DOHH2 (cell line): Measurements from ENCODE around the gene KIF3B.

Experiments used
- H3F3A ChIP-seq: fragments of 200-600 bp; sonication (generic), shearing (Covaris generic); 2 replicates; pipeline ENCODE4 v1.6.0; 2016; ENCODE audit warnings: antibody characterized with exemption, mild to moderate bottlenecking; ENCODE audit not compliant: control insufficient read depth, insufficient read depth
- H3K27ac ChIP-seq: fragments of 200-600 bp; sonication (generic); 2 replicates; pipeline ENCODE4 v1.5.1; 2014; ENCODE audit warnings: low read depth, mild to moderate bottlenecking, low read length, moderate library complexity
- H3K27me3 ChIP-seq: fragments of 200-600 bp; sonication (generic); 2 replicates; pipeline ENCODE4 v1.6.1; 2014; ENCODE audit warnings: mild to moderate bottlenecking, low read length, mixed read lengths; ENCODE audit not compliant: control insufficient read depth
- H3K36me3 ChIP-seq: fragments of 200-600 bp; sonication (generic); 2 replicates; pipeline ENCODE4 v1.6.1; 2014; ENCODE audit warnings: mild to moderate bottlenecking, low read length, moderate library complexity, mixed read lengths; ENCODE audit not compliant: control insufficient read depth
- H3K4me1 ChIP-seq: fragments of 200-600 bp; sonication (generic); 2 replicates; pipeline ENCODE4 v1.6.1; 2014; ENCODE audit warnings: mild to moderate bottlenecking, low read length, mixed read lengths; ENCODE audit not compliant: control insufficient read depth
- H3K4me2 ChIP-seq: fragments of 200-600 bp; sonication (generic); 2 replicates; pipeline ENCODE4 v1.6.0; 2014; ENCODE audit warnings: mild to moderate bottlenecking, low read length, moderate library complexity
- H3K4me3 ChIP-seq: fragments of 200-600 bp; sonication (generic); 2 replicates; pipeline ENCODE4 v1.5.1; 2014; ENCODE audit warnings: mild to moderate bottlenecking, low read length, mixed read lengths
- H3K79me2 ChIP-seq: fragments of 200-600 bp; sonication (generic); 2 replicates; pipeline ENCODE4 v1.6.1; 2014; ENCODE audit warnings: mild to moderate bottlenecking, low read length, mixed read lengths; ENCODE audit not compliant: control insufficient read depth
- H3K9me2 ChIP-seq: fragments of 200-600 bp; sonication (generic); replicated peaks from 2 replicates; pipeline ENCODE4 v1.6.1; 2014; ENCODE audit warnings: mild to moderate bottlenecking, low read length, mixed read lengths; ENCODE audit not compliant: control insufficient read depth
- H3K9me3 ChIP-seq: fragments of 200-600 bp; sonication (generic); 2 replicates; pipeline ENCODE4 v1.6.1; 2014; ENCODE audit warnings: antibody characterized with exemption, low read length, mixed read lengths; ENCODE audit not compliant: control insufficient read depth, insufficient read depth
- H4K20me1 ChIP-seq: fragments of 200-600 bp; sonication (generic); 2 replicates; pipeline ENCODE4 v1.6.0; 2014; ENCODE audit warnings: low read depth, mild to moderate bottlenecking, antibody characterized with exemption, low read length, moderate library complexity; ENCODE audit not compliant: control insufficient read depth, insufficient read depth
- EZH2phosphoT487 ChIP-seq: fragments of 200-600 bp; sonication (generic); IDR thresholded peaks from 2 replicates; pipeline ENCODE4 v1.6.1; 2017; ENCODE audit warnings: borderline replicate concordance, mild to moderate bottlenecking, antibody characterized with exemption, low read length, moderate library complexity, mixed read lengths
- TF ChIP-seq, protein P1 (sequence below): fragments of 200-600 bp; sonication (generic); IDR thresholded peaks from one replicate; pipeline ENCODE4 v1.5.1; 2014; ENCODE audit warnings: antibody characterized with exemption, mild to moderate bottlenecking, low read depth, low read length; ENCODE audit not compliant: poor library complexity, severe bottlenecking

The KIF3B gene

DNA sequence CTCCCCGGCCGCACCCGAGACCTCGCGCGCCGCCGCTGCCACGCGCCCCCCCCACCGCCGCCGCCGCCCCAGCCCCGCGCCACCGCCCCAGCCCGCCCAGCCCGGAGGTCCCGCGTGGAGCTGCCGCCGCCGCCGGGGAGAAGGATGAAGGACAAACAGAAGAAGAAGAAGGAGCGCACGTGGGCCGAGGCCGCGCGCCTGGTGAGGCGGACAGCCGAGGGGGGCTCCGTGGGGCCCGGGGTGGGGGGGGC is 81.1 kb downstream of the KIF3B start:
- H3K36me3 ChIP-seq = peaks cover 22% of the 10 kb centered on the region
- TF ChIP-seq EZH2phosphoT487 = no peak
- TF ChIP-seq, protein P1, sequence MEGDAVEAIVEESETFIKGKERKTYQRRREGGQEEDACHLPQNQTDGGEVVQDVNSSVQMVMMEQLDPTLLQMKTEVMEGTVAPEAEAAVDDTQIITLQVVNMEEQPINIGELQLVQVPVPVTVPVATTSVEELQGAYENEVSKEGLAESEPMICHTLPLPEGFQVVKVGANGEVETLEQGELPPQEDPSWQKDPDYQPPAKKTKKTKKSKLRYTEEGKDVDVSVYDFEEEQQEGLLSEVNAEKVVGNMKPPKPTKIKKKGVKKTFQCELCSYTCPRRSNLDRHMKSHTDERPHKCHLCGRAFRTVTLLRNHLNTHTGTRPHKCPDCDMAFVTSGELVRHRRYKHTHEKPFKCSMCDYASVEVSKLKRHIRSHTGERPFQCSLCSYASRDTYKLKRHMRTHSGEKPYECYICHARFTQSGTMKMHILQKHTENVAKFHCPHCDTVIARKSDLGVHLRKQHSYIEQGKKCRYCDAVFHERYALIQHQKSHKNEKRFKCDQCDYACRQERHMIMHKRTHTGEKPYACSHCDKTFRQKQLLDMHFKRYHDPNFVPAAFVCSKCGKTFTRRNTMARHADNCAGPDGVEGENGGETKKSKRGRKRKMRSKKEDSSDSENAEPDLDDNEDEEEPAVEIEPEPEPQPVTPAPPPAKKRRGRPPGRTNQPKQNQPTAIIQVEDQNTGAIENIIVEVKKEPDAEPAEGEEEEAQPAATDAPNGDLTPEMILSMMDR = no peak
- H3K9me3 ChIP-seq = no peaks in the 10 kb centered on the region
- H3K4me1 ChIP-seq = peaks cover 73% of the 10 kb centered on the region
- H4K20me1 ChIP-seq = peaks cover 22% of the 10 kb centered on the region
- peak overlapping the region; percentile 96 for H3K4me3 ChIP-seq
- no peaks in the 10 kb centered on the region for H3K9me2 ChIP-seq
- H3F3A ChIP-seq = peaks cover 11% of the 10 kb centered on the region
- no peaks in the 10 kb centered on the region for H3K27me3 ChIP-seq
- peak overlapping the region; percentile 84 for H3K4me2 ChIP-seq
- H3K79me2 ChIP-seq = peaks cover 59% of the 10 kb centered on the region
- peak overlapping the region; percentile 80 for H3K27ac ChIP-seq

DNA sequence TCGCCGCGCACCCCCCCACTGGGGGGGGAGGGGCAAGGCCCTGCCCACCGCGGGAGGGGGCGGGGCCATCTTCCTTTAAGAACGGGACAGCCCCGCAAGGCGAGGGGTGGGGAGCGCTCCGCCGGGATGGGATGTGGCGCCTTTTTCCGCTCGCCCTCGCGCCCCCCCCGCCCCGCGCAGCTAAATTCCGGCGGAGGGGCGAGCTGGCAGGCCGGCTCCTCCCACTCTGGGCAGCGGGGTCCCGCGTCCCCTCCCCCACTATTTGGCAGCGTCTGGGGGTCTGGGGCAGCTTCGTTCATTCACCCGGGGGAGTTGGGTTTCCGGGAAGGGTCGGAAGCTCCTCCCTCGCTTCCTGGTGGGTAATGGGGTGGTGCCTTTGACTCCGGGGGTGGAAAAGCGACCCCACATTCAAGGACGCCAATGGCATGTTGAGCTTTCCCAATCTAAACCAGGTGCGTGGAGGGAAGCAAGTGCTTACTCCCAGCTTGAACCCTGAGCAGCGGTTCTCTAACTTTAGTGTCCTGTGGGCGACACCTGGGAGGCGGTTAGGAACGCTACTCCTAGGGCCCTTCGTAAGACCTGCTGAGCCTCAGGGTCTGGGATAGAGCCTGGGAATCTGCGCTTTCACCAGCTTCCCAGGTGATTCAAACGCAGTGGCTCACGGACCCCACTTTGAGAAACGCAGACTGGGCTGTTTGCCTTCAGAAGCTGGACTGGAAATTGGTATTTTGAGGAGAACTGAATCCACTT is 81.6 kb downstream of the KIF3B start:
- no peaks in the 10 kb centered on the region for H3K27me3 ChIP-seq
- H3K4me3 ChIP-seq = peak overlapping the region; percentile 96
- H4K20me1 ChIP-seq = peaks cover 25% of the 10 kb centered on the region
- H3K27ac ChIP-seq = peak overlapping the region; percentile 74
- TF ChIP-seq, protein P1 = no peak
- no peak for TF ChIP-seq EZH2phosphoT487
- H3K9me3 ChIP-seq = no peaks in the 10 kb centered on the region
- peaks cover 11% of the 10 kb centered on the region for H3F3A ChIP-seq
- H3K4me1 ChIP-seq = peaks cover 78% of the 10 kb centered on the region
- H3K36me3 ChIP-seq = peaks cover 22% of the 10 kb centered on the region
- peak overlapping the region; percentile 84 for H3K4me2 ChIP-seq
- peaks cover 64% of the 10 kb centered on the region for H3K79me2 ChIP-seq
- no peaks in the 10 kb centered on the region for H3K9me2 ChIP-seq

DNA sequence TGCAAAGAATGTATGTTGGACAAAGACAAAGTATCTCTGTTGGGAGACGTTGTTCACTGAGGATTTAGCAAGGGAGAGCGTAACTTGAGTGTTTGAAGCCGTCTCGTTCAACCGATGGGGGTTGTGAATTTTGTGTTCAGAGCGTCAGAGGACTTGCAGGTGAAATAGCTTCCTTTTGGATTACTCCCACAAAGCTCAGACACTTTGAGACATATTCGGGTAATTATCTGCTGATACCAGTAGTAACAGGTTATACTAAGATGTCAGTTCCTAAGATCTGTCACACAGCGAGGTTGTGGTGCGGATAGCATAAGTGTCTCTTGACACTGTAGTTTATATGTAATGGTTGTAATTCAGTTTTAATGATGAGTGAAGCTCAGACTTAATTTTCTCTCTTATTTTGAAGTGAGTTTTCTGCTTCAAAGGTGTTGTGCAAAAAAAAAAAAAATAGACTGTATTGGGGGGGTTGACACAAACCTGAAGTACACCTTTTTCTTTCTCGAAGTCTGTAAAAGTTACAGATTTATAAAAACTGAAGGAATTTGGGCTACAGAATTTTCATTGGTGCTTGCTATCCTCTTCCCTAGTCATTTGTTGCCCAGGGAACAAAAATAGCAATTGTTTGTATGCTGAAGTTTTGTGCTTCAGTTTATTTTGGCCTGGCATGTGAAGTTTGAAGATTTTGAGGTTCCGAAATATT is 82.3 kb downstream of the KIF3B start:
- Histone ChIP-seq H3K27ac (peak overlapping the region; percentile 74), H4K20me1 (peaks cover 29% of the 10 kb centered on the region), H3K36me3 (peaks cover 22% of the 10 kb centered on the region), H3K27me3 (no peaks in the 10 kb centered on the region), H3K4me3 (peak overlapping the region; percentile 96), H3K4me1 (peaks cover 80% of the 10 kb centered on the region), H3F3A (peaks cover 11% of the 10 kb centered on the region), H3K9me3 (no peaks in the 10 kb centered on the region), H3K9me2 (no peaks in the 10 kb centered on the region), H3K79me2 (peaks cover 71% of the 10 kb centered on the region), H3K4me2 (peak overlapping the region; percentile 84)
- TF ChIP-seq, protein P1 = no peak
- TF ChIP-seq EZH2phosphoT487 = no peak
